Renal pelvis (tissue), 4 donors: ENCODE data around the gene PCK1. TPM values are rescaled to one million over a fixed set of nuclear protein-coding genes. Genes with fewer than 3 reads are reported as not detected.

Experiments used
- DNase-seq: peaks from one replicate; pipeline ENCODE4 v3.0.0-alpha.2; 2013
- polyA plus RNA-seq, 3 donors: library from polyadenylated mRNA; unstranded; fragments of 120-200 nt; gene quantifications; one replicate each; pipeline ENCODE4 v1.2.1, GENCODE V29; 2013; ENCODE audit not compliant: insufficient read length in 3 of 3

The PCK1 gene
- polyA plus RNA-seq, 3 donors: 6.3 to 16.9 (median 16.6) TPM

GRCh38 chr20:57585466-57586213 lies 24.7 kb downstream of the PCK1 start:
- DNase-seq: no peak

DNA sequence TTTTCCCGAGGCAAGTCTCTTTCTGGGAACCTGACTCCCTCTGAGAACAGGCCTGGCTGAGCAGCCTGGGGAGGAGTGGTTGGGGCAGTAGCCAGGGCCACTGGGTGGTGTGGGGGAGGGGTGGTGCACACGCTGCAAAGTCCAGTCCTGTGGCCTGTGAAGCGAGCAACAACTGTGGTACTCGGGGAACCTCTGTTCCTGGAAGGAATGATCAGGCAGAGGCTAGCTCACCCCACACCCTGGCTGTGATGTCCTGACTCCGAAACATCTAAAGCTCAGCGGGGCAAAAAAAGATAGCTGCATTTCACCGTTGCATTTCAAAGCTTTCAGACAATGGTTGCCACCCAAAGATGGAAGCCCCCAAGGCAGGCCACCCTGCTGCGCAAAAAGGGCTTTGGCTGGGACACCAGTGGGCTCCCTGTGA lies 25.5 kb downstream of the PCK1 start:
- DNase-seq: no peak

- DNase-seq: no peak
Observed at GRCh38 chr20:57586943-57587277, 26.0 kb downstream of the PCK1 start.

GRCh38 chr20:57587278-57587988 lies 26.5 kb downstream of the PCK1 start:
- no peak for DNase-seq

GRCh38 chr20:57587989-57588377 lies 27.1 kb downstream of the PCK1 start:
- DNase-seq: no peak

GRCh38 chr20:57588596-57588995 lies 27.7 kb downstream of the PCK1 start:
- no peak for DNase-seq

- DNase-seq: no peak
Observed at GRCh38 chr20:57589123-57589727, 28.3 kb downstream of the PCK1 start.

- DNase-seq: no peak
Observed at GRCh38 chr20:57589728-57590484, 29.0 kb downstream of the PCK1 start.

DNA sequence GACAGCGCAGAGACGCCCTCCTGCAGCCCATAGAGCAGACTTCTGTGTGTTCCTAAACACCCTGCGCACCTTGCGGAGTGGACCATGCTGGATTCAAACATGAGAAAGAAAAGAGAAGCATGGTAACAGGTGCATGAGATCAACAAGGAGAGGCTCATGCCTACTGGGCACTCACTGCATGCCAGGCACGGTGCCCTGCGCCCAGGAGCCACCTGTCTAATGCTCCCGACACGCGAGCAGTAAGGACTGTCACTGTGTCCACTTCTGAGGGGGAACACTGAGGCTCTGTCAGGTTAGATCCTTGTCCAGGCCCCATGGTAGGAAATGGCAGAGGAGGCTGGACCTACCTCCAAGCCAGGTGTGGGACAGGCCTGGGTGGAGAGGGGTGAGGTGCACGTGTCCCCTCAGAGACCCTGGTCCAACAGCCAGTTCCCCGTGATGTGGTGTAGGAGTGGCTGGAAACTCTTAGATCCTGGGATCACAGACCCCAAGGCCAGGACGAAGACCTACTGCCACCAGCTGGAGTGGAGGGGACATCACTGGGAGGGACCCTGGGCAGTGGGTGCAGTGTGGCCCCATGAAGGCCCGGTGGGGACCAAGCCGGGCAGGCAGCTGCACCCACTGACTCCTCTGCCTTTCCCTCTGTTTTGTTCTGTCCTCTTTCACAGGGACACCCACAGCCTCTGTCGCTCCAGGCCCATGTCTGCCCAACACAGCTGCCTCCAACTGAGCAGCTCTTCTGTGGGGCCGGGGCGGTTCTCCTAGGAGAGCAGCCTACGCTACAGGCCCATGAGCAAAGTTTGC lies 29.8 kb downstream of the PCK1 start:
- no peak for DNase-seq

DNA sequence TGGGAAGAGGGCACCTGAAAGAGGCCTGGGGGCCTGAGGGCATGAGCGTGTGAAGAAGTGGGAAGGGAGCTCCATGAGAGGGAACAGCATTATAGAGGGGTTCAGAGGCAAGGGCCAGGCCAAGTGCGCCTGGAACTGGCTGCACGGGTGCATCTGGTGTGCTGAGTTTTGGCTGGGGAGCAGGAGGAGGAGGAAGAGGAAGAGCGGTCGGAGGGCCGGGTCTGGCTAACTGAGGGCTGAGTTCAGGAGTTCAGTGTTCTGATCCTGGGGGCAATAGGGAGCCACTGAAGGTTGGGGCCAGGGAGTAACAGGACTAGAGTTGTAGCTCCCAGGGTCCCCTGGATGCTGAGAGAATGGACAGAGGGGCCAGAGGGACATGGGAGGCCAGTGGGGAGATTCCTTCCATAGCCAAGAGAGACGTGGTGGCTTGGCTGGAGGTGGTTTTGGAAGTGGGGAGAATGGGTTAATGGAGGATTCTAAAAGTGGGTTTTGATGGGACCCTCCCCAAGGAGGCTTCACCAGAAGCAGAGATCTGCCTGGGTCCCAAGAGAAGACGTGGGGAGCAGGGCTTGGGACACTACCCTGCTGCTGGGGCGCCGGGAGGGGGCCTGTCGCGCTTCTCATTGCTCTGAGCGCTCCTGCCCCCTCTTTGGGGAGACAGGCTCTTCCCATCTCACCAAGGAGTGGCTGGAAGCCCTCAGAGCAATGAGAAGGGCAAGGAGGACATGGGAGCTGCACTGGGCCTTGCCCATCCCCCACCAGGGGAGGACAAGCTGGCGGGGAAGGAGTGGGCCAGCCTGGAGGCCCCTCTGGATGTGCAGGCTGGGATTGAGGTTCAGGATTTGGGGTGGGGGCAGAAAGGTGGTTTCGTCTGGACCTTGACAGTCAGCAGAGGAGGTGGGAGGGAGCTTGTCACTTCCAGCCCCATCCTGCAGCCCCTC lies 30.6 kb downstream of the PCK1 start:
- DNase-seq: no peak

- no peak for DNase-seq
Observed at GRCh38 chr20:57592263-57593092, 31.6 kb downstream of the PCK1 start.

- no peak for DNase-seq
Observed at GRCh38 chr20:57593134-57593886, 32.4 kb downstream of the PCK1 start.

- no peak for DNase-seq
Observed at GRCh38 chr20:57594092-57594951, 33.4 kb downstream of the PCK1 start.

- no peak for DNase-seq
Observed at GRCh38 chr20:57595041-57596030, 34.4 kb downstream of the PCK1 start.

DNA sequence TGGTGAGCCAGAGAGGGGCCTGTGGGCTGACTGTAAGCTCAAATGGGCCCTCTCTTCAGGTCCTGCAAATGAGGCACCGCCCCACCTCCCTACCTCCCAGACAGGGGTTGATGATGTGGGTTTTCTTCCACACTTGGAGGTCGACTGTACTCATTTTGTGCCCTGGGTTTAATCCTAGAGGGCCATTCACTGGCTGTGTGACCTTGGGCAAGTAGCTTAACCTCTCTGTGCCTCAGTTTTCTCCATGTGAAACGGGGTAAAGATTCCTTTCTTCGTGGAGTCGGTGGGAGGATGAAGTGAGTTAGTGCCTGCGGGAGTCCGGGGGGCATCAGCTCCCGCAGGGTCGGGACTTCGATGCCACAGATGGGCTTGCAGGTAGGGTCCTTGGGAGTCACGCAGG lies 35.4 kb downstream of the PCK1 start:
- no peak for DNase-seq
